B cell (primary cell): ENCODE measurements around the gene PMPCA. TPM values are rescaled to one million over a fixed set of nuclear protein-coding genes. Genes with fewer than 3 reads are reported as not detected.

Source experiments
- ATAC-seq: fragments of 200-7000 bp; cut with Tn5 transposase; one replicate; pipeline ENCODE4 v1.10.0; 2021; ENCODE audit warnings: low read depth, mild to moderate bottlenecking, moderate number of reproducible peaks, moderate library complexity
- CTCF ChIA-PET: fragments of 350-600 bp; sonication (Branson Sonifier 250); formaldehyde crosslinking; loops from one replicate; lab custom pipeline; 2021; ENCODE audit warnings: antibody characterized with exemption, inconsistent platforms; lab: Charles Lee
- POLR2A ChIA-PET: fragments of 350-600 bp; sonication (Branson Sonifier 250); formaldehyde crosslinking; loops from one replicate; lab custom pipeline; 2021; ENCODE audit warnings: antibody characterized with exemption; lab: Charles Lee
- DNase-seq: peaks from one replicate; pipeline ENCODE4 v3.0.0; 2013
- H2AFZ ChIP-seq: 2 replicates; pipeline ENCODE4 v1.6.1; 2012; ENCODE audit warnings: mild to moderate bottlenecking, low read depth, low read length; ENCODE audit not compliant: insufficient read depth, poor library complexity, severe bottlenecking
- H3K27ac ChIP-seq, 2 donors: 1 replicate in 1 of 2; 2 replicates in 1 of 2; pipeline ENCODE4 v1.5.1; 2012 to 2013; ENCODE audit warnings: low read length in 2 of 2, mild to moderate bottlenecking in 2 of 2, moderate library complexity in 1 of 2
- H3K27me3 ChIP-seq, 4 experiments: fragments of 200-600 bp in 1 of 4; sonication (generic) in 1 of 4; replicated peaks in 1 of 4; 1 replicate in 2 of 4; 2 replicates in 2 of 4; pipeline versions ENCODE4 v1.6.1 to v1.7.0; 2013 to 2016; ENCODE audit warnings: low read length in 3 of 4, mild to moderate bottlenecking in 2 of 4, mixed read lengths in 1 of 4, moderate library complexity in 1 of 4; ENCODE audit not compliant: insufficient read depth in 4 of 4, control insufficient read depth in 3 of 4; ENCODE audit errors: control extremely low read depth in 1 of 4
- H3K36me3 ChIP-seq, 2 experiments: replicated peaks in 1 of 2; 1 replicate in 1 of 2; 2 replicates in 1 of 2; pipeline versions ENCODE4 v1.6.1 to v1.7.1; 2013; ENCODE audit warnings: low read length in 1 of 2; ENCODE audit not compliant: insufficient read depth in 2 of 2, control insufficient read depth in 1 of 2; ENCODE audit errors: control extremely low read depth in 1 of 2, extremely low read depth in 1 of 2
- H3K4me1 ChIP-seq, 2 donors: fragments of 200-600 bp in 1 of 2; sonication (generic) in 1 of 2; 1 replicate in 1 of 2; 2 replicates in 1 of 2; pipeline versions ENCODE4 v1.5.1 to v1.6.1; 2013 to 2017; ENCODE audit warnings: low read length in 2 of 2; ENCODE audit not compliant: control insufficient read depth in 2 of 2, insufficient read depth in 2 of 2
- H3K4me2 ChIP-seq: replicated peaks from 2 replicates; pipeline ENCODE3; 2012; ENCODE audit warnings: mild to moderate bottlenecking, low read depth, low read length; ENCODE audit not compliant: poor library complexity, severe bottlenecking
- H3K4me3 ChIP-seq, 5 experiments: fragments of 200-600 bp in 1 of 5; sonication (generic) in 1 of 5; 1 replicate in 3 of 5; 2 replicates in 2 of 5; pipeline versions ENCODE4 v1.5.1 to v1.7.0; 2011 to 2016; ENCODE audit warnings: low read length in 4 of 5, mild to moderate bottlenecking in 4 of 5, low read depth in 2 of 5, control low read depth in 1 of 5, moderate library complexity in 1 of 5; ENCODE audit not compliant: insufficient read depth in 1 of 5; ENCODE audit errors: control extremely low read depth in 1 of 5, extremely low read depth in 1 of 5
- H3K79me2 ChIP-seq: fragments of 200-600 bp; sonication (generic); one replicate; pipeline ENCODE4 v1.6.0; 2016; ENCODE audit warnings: low read length; ENCODE audit not compliant: control insufficient read depth, insufficient read depth
- H3K9ac ChIP-seq: fragments of 200-600 bp; sonication (generic); 2 replicates; pipeline ENCODE4 v1.6.1; 2017; ENCODE audit warnings: mild to moderate bottlenecking, low read length, moderate library complexity
- H3K9me3 ChIP-seq, 3 donors: one replicate each; pipeline versions ENCODE4 v1.6.1 to v1.7.1; 2013; ENCODE audit warnings: low read length in 2 of 3; ENCODE audit not compliant: control insufficient read depth in 2 of 3, insufficient read depth in 1 of 3; ENCODE audit errors: control extremely low read depth in 1 of 3
- H4K20me1 ChIP-seq: 2 replicates; pipeline ENCODE4 v1.6.0; 2012; ENCODE audit warnings: mild to moderate bottlenecking, low read length; ENCODE audit not compliant: insufficient read depth, control insufficient read depth, poor library complexity, severe bottlenecking
- H3K27ac Mint-ChIP-seq: one replicate; pipeline ENCODE4 v1.8.0; 2021; ENCODE audit warnings: mixed read lengths
- H3K27me3 Mint-ChIP-seq: one replicate; pipeline ENCODE4 v1.8.0; 2021; ENCODE audit warnings: mixed read lengths
- H3K4me1 Mint-ChIP-seq: one replicate; pipeline ENCODE4 v1.8.0; 2021; ENCODE audit warnings: mixed read lengths
- H3K4me3 Mint-ChIP-seq: one replicate; pipeline ENCODE4 v1.8.0; 2021; ENCODE audit warnings: mixed read lengths
- H3K9me3 Mint-ChIP-seq: one replicate; pipeline ENCODE4 v1.8.0; 2022; ENCODE audit warnings: mixed read lengths; ENCODE audit not compliant: insufficient read depth
- EZH2 ChIP-seq: IDR thresholded peaks from 2 replicates; pipeline ENCODE4 v1.6.1; 2012; ENCODE audit warnings: borderline replicate concordance, low read depth, mild to moderate bottlenecking, moderate library complexity, low read length; ENCODE audit not compliant: insufficient read depth, poor library complexity, severe bottlenecking
- WGBS: methylation state at CpG from one replicate; pipeline ENCODE4 v1.1.5; 2013; ENCODE audit warnings: missing lambda C conversion rate; ENCODE audit not compliant: insufficient coverage; 5-methylcytosine and 5-hydroxymethylcytosine counted together
- intact Hi-C: fragments of 100-400 bp; cut with micrococcal nuclease; formaldehyde crosslinking; loops from one replicate; pipeline ENCODE4 v1.10.0; 2022
- polyA plus RNA-seq: library from polyadenylated mRNA; depleted of rRNA; stranded (reverse); fragments of >200 nt; gene quantifications from 2 replicates; pipeline ENCODE4 v1.2.3, GENCODE V29; 2012
- total RNA-seq, 2 donors: library from RNA; stranded (reverse); fragments of 120-200 nt in 1 of 2; gene quantifications; 1 replicate in 1 of 2; 2 replicates in 1 of 2; pipeline versions ENCODE4 v1.2.3 to v1.2.4, GENCODE V29; 2013 to 2022
- TF ChIP-seq, protein P1 (sequence below): fragments of 200-600 bp; IDR thresholded peaks from one replicate; pipeline ENCODE4 v1.8.0; 2022; ENCODE audit warnings: antibody characterized with exemption, mild to moderate bottlenecking

Gene PMPCA
- total and polyA plus RNA-seq, 2 donors (not counting 1 experiment from before 2014, with no cell fraction given) = 64.4 to 72.2 TPM

DNA sequence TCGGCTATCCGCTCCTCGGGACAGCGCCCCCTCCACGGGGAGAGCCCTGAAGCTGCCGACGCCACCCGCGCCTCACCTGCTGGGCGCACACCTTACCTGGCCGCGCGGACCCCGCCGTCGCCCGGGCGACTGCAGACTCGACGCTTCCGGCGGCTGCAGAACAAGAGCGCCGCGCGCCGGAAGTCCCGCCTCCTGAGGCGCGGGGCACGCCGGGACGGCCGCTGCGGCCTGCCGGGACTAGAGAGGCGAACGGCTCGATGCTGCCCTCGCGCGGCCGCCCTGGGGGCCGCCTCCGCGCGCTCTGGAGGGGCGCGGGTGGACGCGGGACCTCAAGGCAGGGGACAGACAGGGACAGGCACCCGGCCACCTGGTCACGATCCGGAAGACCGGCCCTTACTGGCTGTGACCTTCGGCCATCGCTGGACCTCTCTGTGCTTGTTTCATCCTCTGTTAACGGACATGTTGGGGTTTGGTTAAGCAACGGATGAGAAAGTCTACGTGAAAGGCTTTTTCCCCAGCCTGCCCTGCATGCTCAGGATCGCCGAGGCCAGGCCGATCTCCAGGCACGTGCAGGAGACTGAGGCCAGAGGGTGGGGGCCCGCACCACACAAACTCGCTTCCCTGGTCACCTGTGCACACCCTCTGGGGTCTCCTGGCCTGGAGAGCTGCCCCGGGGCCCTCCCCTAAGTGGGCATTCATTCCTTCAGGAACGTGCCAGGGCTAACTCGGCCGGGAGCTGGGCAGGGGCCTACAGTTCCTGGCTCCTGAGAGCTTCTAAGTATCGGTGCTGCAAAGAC lies 10.2 kb upstream of the PMPCA start, which contains the start of gene SNAPC4:
SNAPC4 (minus strand) TSS at position 133 of the 797 bp plus-strand sequence. CDS start 1,742 bp downstream, outside the sequence.
- CTCF ChIA-PET = interaction anchor here (1.0 to 2.5 kb wide), 4 partner anchors 9 to 230 kb away, joined by 4 to 16 read pairs (median 6); partner anchors contain the start of genes DNLZ, ENTR1 and PMPCA

More for the DNA sequence above, 10.2 kb upstream of the PMPCA start, which contains the start of gene SNAPC4:
- H3K4me1 Mint-ChIP-seq = peaks cover 42% of the 10 kb centered on the region
- ATAC-seq (peak; percentile 91), DNase-seq (peak; percentile 92)
- Histone ChIP-seq H3K27me3 (no peaks in the 10 kb centered on the region), H3K36me3 (peaks cover 1 to 33% of the 10 kb centered on the region in 2 experiments), H3K27ac (peak within 1 kb of the TSS in 1 of 2 donors; percentile 54), H3K9me3 (no peaks in the 10 kb centered on the region), H3K79me2 (peaks cover 51% of the 10 kb centered on the region), H3K4me1 (peaks cover 37 to 41% of the 10 kb centered on the region in 2 donors), H4K20me1 (peaks cover 25% of the 10 kb centered on the region), H3K4me3 (peak within 1 kb of the TSS; percentile 30 to 83 (median 76)), H2AFZ (peak within 1 kb of the TSS; percentile 83), H3K4me2 (peak within 1 kb of the TSS; percentile 82), H3K9ac (peak within 1 kb of the TSS; percentile 70)
- 10% methylated on average over 71 of the region's 71 CpGs for WGBS
- TF ChIP-seq, protein P1, sequence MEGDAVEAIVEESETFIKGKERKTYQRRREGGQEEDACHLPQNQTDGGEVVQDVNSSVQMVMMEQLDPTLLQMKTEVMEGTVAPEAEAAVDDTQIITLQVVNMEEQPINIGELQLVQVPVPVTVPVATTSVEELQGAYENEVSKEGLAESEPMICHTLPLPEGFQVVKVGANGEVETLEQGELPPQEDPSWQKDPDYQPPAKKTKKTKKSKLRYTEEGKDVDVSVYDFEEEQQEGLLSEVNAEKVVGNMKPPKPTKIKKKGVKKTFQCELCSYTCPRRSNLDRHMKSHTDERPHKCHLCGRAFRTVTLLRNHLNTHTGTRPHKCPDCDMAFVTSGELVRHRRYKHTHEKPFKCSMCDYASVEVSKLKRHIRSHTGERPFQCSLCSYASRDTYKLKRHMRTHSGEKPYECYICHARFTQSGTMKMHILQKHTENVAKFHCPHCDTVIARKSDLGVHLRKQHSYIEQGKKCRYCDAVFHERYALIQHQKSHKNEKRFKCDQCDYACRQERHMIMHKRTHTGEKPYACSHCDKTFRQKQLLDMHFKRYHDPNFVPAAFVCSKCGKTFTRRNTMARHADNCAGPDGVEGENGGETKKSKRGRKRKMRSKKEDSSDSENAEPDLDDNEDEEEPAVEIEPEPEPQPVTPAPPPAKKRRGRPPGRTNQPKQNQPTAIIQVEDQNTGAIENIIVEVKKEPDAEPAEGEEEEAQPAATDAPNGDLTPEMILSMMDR = peak; percentile 94
- TF ChIP-seq EZH2 = no peak
- no peaks in the 10 kb centered on the region for H3K9me3 Mint-ChIP-seq
- peak within 1 kb of the TSS; percentile 89 for H3K4me3 Mint-ChIP-seq
- peak within 1 kb of the TSS; percentile 70 for H3K27ac Mint-ChIP-seq
- intact Hi-C loops = loop anchor here (1.0 to 5.0 kb wide), 9 partner anchors 10 to 433 kb away; partner anchors contain the start of genes DNLZ, ENTR1, INPP5E and PMPCA
- H3K27me3 Mint-ChIP-seq = no peaks in the 10 kb centered on the region
- POLR2A ChIA-PET = interaction anchor here (1.3 to 1.6 kb wide), 2 partner anchors 9 to 11 kb away, joined by 3 to 5 read pairs; partner anchors contain the start of genes ENTR1 and PMPCA
